PFSK-1 (cell line): ENCODE measurements around the gene DST.

ENCODE experiments used
- POLR2AphosphoS5 ChIP-seq: IDR thresholded peaks from 2 replicates; pipeline ENCODE4 v1.6.1; 2012; ENCODE audit warnings: low read depth, mild to moderate bottlenecking, control low read depth, low read length, moderate library complexity
- REST ChIP-seq, 2 experiments: IDR thresholded peaks; 2 replicates each; pipeline versions ENCODE4 v1.6.1 to v1.8.0; 2011 to 2012; ENCODE audit warnings: low read depth in 2 of 2, low read length in 2 of 2, control low read depth in 1 of 2, inconsistent platforms in 1 of 2, mild to moderate bottlenecking in 1 of 2, moderate library complexity in 1 of 2; ENCODE audit not compliant: insufficient read depth in 1 of 2
- SIN3A ChIP-seq: IDR thresholded peaks from 2 replicates; pipeline ENCODE4 v1.6.1; 2012; ENCODE audit warnings: mild to moderate bottlenecking, low read length, moderate library complexity, borderline replicate concordance; ENCODE audit not compliant: insufficient read depth
- TAF1 ChIP-seq: IDR thresholded peaks from 2 replicates; pipeline ENCODE4 v1.6.1; 2012; ENCODE audit warnings: low read length, control low read depth, borderline replicate concordance; ENCODE audit not compliant: insufficient read depth

GRCh38 chr6:56478202-56478601 lies 164.5 kb downstream of the DST start:
- no peak for TF ChIP-seq POLR2AphosphoS5
- no peak for TF ChIP-seq TAF1
- TF ChIP-seq SIN3A = no peak
- TF ChIP-seq REST (IDR thresholded peaks at IDR 0.05; ENCODE audit: insufficient read depth in 1 of 2, low read depth in 2 of 2, low read length in 2 of 2) = no peak
